RWPE1 (cell line): ENCODE results near the gene ZNF598.
"Not testable (repeated sequence)": the region's sequence is repeated elsewhere in the genome, so short reads cannot be mapped to it uniquely, and the experiment has no call there.

Source experiments
- CTCF ChIA-PET: fragments of 350-600 bp; sonication (Branson Sonifier 250); formaldehyde crosslinking; extraction: SDS; loops from one replicate; lab custom pipeline; 2021; lab: Yijun Ruan, JAX
- POLR2A ChIA-PET: fragments of 400-600 bp; formaldehyde crosslinking; extraction: SDS; loops from one replicate; lab custom pipeline; 2020; ENCODE audit warnings: antibody characterized with exemption; ENCODE audit not compliant: low non-redundant PET; lab: Yijun Ruan, JAX
- DNase-seq: peaks from one replicate; pipeline ENCODE4 v3.0.0; 2012; ENCODE audit warnings: low spot score
- H3K27ac ChIP-seq: fragments of 450-650 bp; 2 replicates; pipeline ENCODE4 v1.5.1; 2017
- TF ChIP-seq, protein P1 (sequence below): fragments of 450-650 bp; conservative IDR thresholded peaks from 2 replicates; pipeline ENCODE4 v1.5.1; 2017; ENCODE audit warnings: low read depth, mild to moderate bottlenecking

ZNF598 gene

GRCh38 chr16:2015947-2016208 is 6.3 kb upstream of the ZNF598 start:
- POLR2A ChIA-PET, result no interaction called here
- DNase-seq, result no peak
- peak overlapping the region; percentile 98 for H3K27ac ChIP-seq
- CTCF ChIA-PET, result interaction anchor here (0.6 to 1.2 kb wide), 4 partner anchors 12 to 39 kb away, joined by 3 to 4 read pairs (median 3); no protein-coding TSS in a partner anchor
- TF ChIP-seq, protein P1, sequence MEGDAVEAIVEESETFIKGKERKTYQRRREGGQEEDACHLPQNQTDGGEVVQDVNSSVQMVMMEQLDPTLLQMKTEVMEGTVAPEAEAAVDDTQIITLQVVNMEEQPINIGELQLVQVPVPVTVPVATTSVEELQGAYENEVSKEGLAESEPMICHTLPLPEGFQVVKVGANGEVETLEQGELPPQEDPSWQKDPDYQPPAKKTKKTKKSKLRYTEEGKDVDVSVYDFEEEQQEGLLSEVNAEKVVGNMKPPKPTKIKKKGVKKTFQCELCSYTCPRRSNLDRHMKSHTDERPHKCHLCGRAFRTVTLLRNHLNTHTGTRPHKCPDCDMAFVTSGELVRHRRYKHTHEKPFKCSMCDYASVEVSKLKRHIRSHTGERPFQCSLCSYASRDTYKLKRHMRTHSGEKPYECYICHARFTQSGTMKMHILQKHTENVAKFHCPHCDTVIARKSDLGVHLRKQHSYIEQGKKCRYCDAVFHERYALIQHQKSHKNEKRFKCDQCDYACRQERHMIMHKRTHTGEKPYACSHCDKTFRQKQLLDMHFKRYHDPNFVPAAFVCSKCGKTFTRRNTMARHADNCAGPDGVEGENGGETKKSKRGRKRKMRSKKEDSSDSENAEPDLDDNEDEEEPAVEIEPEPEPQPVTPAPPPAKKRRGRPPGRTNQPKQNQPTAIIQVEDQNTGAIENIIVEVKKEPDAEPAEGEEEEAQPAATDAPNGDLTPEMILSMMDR, result no peak

- POLR2A ChIA-PET, result no interaction called here
- TF ChIP-seq, protein P1, result no peak
- H3K27ac ChIP-seq, result peak overlapping the region; percentile 98
- DNase-seq, result peak; percentile 77
- CTCF ChIA-PET, result no interaction called here
Observed at GRCh38 chr16:2015117-2015946, 5.7 kb upstream of the ZNF598 start.

DNA sequence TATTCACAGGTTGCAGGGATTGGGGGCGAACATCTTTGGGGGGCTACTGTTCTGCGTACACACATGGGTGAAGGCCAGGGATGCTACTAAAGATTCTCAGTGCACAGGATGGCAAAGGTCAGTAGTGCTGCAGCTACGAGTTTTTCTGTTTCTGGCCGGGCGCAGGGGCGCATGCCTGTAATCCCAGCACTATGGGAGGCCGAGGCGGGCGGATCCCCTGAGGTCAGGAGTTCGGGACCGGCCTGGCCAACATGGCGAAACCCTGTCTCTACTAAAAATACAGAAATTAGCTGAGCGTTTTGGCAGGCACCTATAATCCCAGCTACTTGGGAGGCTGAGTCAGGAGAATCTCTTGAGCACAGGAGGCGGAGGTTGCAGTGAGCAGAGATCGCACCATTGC is 3.9 kb upstream of the ZNF598 start:
- ChIA-PET CTCF (no interaction called here), POLR2A (interaction anchor here (1.0 kb wide), 1 partner anchor 11 kb away, joined by 4 read pairs; no protein-coding TSS in a partner anchor)
- DNase-seq, result no peak
- peak overlapping the region; percentile 98 for H3K27ac ChIP-seq
- TF ChIP-seq, protein P1, result no peak

- DNase-seq, CTCF ChIA-PET: not testable (repeated sequence)
- POLR2A ChIA-PET, result interaction anchor here (0.7 to 1.2 kb wide), 2 partner anchors 64 to 144 kb away, joined by 3 to 5 read pairs; partner anchors contain the start of gene TRAF7
- peak overlapping the region; percentile 98 for H3K27ac ChIP-seq
Observed at GRCh38 chr16:2011726-2012125, 2.1 kb upstream of the ZNF598 start.

DNA sequence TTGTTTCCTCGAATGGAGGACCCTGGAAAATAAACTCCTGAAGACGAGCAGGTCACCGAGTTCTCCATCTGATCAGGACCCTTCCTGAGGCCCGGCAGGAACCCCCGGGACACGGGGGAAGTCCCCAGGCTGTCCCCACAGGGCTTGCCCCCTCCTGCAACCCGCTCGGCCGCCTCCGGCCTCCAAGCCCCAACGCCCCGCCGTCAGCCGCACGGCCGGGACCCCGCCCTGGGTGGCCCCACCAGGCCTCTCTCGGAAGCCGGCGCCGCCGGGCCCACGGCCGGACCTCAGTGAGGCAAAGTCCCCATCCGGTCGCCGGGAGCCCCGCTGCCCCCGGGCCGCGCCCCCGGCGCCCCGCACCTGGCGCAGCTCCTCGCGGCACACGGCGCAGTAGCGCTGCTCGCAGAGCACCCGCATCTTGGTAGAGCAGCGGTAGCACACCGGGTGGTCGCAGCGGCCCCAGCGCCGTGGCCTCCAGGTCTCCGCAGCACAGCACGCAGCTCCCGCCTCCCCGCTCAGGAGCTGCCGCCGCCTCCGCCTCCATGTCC is 383 bp downstream of the ZNF598 start:
- ChIA-PET POLR2A (interaction anchor here (0.5 kb wide), 1 partner anchor 39 kb away, joined by 3 read pairs; the partner anchor contains the start of genes NTHL1 and TSC2), CTCF (interaction anchor here (0.6 kb wide), 1 partner anchor 42 kb away, joined by 4 read pairs; no protein-coding TSS in a partner anchor)
- DNase-seq, result no peak
- TF ChIP-seq, protein P1, result no peak
- peak overlapping the region; percentile 98 for H3K27ac ChIP-seq

DNA sequence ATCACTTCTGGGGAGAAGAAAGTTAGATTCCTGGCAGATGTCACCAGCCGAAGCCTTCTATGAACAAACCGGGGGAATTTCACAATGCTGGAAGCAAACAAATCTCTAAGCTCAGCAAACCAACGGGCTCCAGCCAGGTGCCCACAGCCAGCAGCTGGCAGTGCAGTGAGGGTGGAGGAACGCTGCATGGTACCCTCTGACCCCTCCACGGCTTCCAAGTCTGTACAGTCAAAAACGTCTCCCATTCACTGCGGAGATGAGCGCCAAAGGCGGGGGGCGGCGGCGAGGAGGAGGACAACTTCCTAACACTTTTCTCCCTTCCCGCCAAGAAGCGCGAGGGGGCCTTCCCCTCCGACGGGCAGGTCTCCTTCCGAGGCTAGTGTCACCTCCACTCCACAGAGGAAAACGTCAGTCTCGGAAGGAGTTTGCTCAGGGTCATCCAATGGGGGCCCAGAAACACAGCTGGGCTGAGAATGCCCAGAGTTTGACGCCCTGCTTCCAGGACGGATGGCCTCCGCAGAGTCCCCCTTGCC is 924 bp downstream of the ZNF598 start:
- peak overlapping the region; percentile 98 for H3K27ac ChIP-seq
- POLR2A ChIA-PET, result interaction anchor here (0.5 to 1.2 kb wide), 6 partner anchors 14 to 147 kb away, joined by 3 to 8 read pairs (median 3); partner anchors contain the start of genes NTHL1, RPS2, TRAF7 and TSC2
- TF ChIP-seq, protein P1, result no peak
- no peak for DNase-seq
- CTCF ChIA-PET, result interaction anchor here (0.6 kb wide), 1 partner anchor 41 kb away, joined by 4 read pairs; no protein-coding TSS in a partner anchor
